ENCODE data around the gene ADD3. TPM values are rescaled to one million over a fixed set of nuclear protein-coding genes. Genes with fewer than 3 reads are reported as not detected.
A peak's percentile ranks its signal among the peaks of the same experiment; 100 is the strongest.

The ADD3 gene
- total RNA-seq, 1 donor from 2014 or later = 14.2 TPM

DNA sequence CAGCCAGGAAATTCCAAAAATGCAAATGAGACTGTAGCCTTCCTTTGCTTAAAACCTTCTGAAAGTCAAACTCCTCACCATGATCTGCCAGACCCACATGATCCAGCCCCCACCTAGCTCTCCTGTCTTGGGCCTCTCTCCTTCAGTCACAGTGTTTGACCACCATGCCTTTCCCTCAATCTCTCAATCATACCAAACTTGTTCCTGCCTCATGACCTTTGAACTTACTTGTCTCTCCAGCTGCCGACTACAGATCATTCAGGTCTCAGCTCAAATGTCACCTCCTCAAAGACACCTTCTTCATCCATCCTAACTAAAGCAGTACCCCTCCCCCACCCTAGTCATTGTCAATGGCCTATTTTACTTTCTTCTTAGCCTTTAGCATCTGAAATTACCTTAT, 9.3 kb upstream of the ADD3 start:
- no peak for DNase-seq (ENCODE audit: low spot score)
- no peak for ATAC-seq

DNA sequence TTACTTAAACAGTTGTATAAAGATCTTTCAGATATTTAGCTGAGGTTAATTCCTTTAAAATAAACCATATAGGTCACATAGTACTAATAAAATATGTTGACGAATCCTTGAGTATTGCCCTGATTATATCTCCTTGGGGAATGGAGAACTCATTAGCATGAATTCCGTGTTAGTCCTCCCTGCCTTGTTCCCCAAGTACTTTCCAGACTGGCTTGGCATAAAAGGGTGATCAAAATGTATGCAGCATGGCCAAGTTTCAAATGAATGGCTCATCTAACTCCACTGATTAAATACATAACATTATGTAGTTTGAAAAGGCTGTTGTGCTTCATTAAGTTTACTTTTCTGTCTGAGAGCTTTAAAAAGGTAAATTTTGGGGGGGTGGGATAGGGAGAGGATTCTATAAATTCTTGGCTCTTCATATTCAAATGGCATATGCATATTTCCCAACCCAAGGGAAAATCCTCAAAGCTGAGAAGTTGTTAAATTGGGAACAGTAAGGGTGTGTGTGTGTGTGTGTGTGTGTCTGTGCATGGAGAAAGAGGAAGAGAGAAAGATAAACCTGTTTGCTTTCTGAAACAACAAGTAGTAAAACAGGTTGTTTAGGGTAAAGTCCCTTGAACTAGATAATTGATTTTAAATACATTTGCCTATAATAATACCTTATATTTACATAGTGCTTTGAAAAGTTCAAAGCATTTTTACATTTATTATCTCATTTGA, 4.8 kb upstream of the ADD3 start:
- ATAC-seq (no peak), DNase-seq (ENCODE audit: low spot score) (no peak)

DNA sequence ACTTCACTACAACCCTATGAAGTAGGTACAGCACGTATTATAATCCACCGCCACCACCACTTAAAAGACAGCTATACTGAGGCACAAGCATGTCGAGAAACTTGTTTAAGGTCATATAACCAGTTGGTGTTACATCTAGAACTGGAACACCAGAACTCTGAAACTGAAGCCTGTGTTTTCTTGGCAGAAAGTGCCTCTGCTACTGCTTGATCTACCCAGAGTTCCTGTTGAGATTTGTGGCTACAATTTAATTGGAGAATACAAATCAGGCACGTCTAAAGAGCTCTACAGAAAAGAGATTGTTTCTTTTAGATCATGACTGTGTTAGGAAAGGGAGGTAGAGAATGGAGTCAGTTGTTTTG, 4.3 kb upstream of the ADD3 start:
- no peak for ATAC-seq
- DNase-seq (ENCODE audit: low spot score) = no peak

- ATAC-seq (peak; percentile 8), DNase-seq (ENCODE audit: low spot score) (no peak)
These were observed 2.1 kb upstream of the ADD3 start for GRCh38 chr10:110005719-110006118.

GRCh38 chr10:110006358-110007160, 1.2 kb upstream of the ADD3 start:
- no peak for ATAC-seq
- no peak for DNase-seq (ENCODE audit: low spot score)

GRCh38 chr10:110007161-110007700, 553 bp upstream of the ADD3 start:
- DNase-seq (ENCODE audit: low spot score) = no peak
- ATAC-seq = peak; percentile 55

- DNase-seq (ENCODE audit: low spot score) (peak; percentile 63), ATAC-seq (peak; percentile 27)
These were observed 945 bp downstream of the ADD3 start for GRCh38 chr10:110008518-110009339.

GRCh38 chr10:110009736-110010475, 2.1 kb downstream of the ADD3 start:
- DNase-seq (ENCODE audit: low spot score) = no peak
- ATAC-seq = no peak

GRCh38 chr10:110010486-110011378, 2.9 kb downstream of the ADD3 start:
- no peak for DNase-seq (ENCODE audit: low spot score)
- no peak for ATAC-seq

GRCh38 chr10:110011681-110012080, 3.9 kb downstream of the ADD3 start:
- no peak for DNase-seq (ENCODE audit: low spot score)

DNA sequence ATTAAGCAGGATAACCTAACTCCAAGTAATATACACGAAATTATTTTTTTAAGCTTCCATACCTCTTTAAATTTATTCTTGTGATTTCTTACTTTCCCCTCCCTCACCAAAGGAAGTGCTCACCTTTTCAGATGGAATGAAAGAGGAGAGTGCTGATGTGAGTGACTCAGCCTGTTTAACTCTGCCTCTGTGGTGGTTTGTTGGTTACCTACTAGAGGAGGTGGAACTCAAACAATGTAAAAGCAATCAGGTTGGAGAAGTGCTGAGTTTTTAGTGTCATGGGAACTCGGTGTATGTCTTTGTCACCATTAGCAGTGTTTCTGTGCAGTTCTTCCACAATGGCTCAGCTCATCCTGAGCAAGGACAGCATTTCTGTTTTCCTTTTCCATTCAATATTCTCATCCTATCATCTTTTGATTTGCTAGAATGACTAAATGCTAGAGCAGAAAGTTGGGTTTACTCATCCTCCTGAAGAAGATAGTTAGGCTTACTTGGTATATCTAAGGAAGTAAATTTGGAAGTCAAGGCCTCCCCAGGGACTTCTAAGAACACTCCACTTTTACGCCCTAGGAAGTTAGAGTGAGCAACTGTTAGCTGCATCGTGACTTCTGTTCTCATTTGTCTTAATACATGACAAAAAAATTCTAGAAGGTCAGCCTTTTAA, 6.0 kb downstream of the ADD3 start:
- DNase-seq (ENCODE audit: low spot score) = no peak
- no peak for ATAC-seq

More at GRCh38 chr10:110011681-110012080, 3.9 kb downstream of the ADD3 start:
- ATAC-seq = no peak

GRCh38 chr10:110016039-110016438, 8.3 kb downstream of the ADD3 start:
- ATAC-seq (peak; percentile 80), DNase-seq (ENCODE audit: low spot score) (no peak)

GRCh38 chr10:110017052-110017451, 9.3 kb downstream of the ADD3 start:
- DNase-seq (ENCODE audit: low spot score) (no peak), ATAC-seq (no peak)

GRCh38 chr10:110017907-110018306, 10.1 kb downstream of the ADD3 start:
- no peak for DNase-seq (ENCODE audit: low spot score)
- ATAC-seq = no peak

GRCh38 chr10:110020265-110020664, 12.5 kb downstream of the ADD3 start:
- ATAC-seq (no peak), DNase-seq (ENCODE audit: low spot score) (no peak)

- ATAC-seq = no peak
- DNase-seq (ENCODE audit: low spot score) = no peak
These were observed 15.1 kb downstream of the ADD3 start for GRCh38 chr10:110022716-110023504.

DNA sequence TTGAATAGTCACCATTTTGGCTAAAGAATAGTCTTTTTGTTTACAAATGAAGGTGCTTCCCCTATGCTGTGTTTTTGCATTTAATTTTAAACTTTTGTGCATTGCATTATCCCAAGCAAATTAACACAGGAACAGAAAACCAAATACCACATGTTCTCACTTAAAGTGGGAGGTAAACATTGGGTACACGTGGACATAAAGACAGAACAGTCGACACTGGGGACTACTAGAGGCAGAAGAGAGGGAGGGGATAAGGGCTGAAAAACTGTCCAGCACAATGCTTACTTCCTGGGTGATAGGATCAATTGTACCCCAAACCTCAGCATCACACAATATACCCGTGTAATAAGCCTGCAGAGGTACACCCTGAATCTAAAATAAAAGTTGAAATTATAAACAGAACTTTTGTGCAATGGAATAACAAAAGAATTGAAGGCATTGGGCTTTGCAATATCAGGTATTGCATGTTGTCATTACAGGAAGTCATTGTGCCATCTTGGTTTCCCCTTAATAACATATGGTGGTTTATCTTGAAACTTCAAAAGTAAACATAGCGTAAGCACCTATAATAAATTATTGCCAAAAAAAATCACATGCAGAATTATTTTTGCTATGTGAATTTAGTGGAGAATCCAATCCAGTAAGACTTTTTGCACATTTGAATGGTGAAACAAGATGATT, 16.1 kb downstream of the ADD3 start:
- no peak for DNase-seq (ENCODE audit: low spot score)

GRCh38 chr10:110029450-110029849, 21.7 kb downstream of the ADD3 start:
- ATAC-seq (no peak), DNase-seq (ENCODE audit: low spot score) (no peak)

More for the DNA sequence above, 16.1 kb downstream of the ADD3 start:
- no peak for ATAC-seq

All from left lobe of liver (tissue), 2 donors.